AG04450 (cell line): ENCODE measurements around the gene PTGER1. TPM values are rescaled to one million over a fixed set of nuclear protein-coding genes. Genes with fewer than 3 reads are reported as not detected.

ENCODE experiments used
- CTCF ChIA-PET: fragments of 300-600, 350-600 bp; formaldehyde crosslinking; extraction: SDS; loops from one replicate; lab custom pipeline; 2022; ENCODE audit warnings: antibody characterized with exemption, inconsistent platforms; lab: Charles Lee
- POLR2A ChIA-PET: fragments of 350-600 bp; formaldehyde crosslinking; extraction: SDS; loops from one replicate; lab custom pipeline; 2021; ENCODE audit warnings: antibody characterized with exemption, inconsistent platforms; lab: Yijun Ruan, JAX
- DNase-seq: peaks from one replicate; pipeline ENCODE4 v3.0.0-alpha.2; 2011; ENCODE audit warnings: low read depth, low spot score
- H3K27ac ChIP-seq: one replicate; pipeline ENCODE4 v1.5.1; 2012; ENCODE audit warnings: low read depth, low read length, control low read depth
- H3K27me3 ChIP-seq: one replicate; pipeline ENCODE4 v1.6.0; 2012; ENCODE audit warnings: low read length; ENCODE audit not compliant: control insufficient read depth, insufficient read depth
- H3K4me3 ChIP-seq: 2 replicates; pipeline ENCODE4 v1.5.1; 2011; ENCODE audit warnings: mild to moderate bottlenecking, low read depth, low read length, control low read depth
- H3K9me3 ChIP-seq: 2 replicates; pipeline ENCODE4 v1.5.1; 2012; ENCODE audit warnings: low read length; ENCODE audit not compliant: control insufficient read depth, insufficient read depth
- polyA plus RNA-seq: library from polyadenylated mRNA; depleted of rRNA; stranded (reverse); fragments of >200 nt; gene quantifications from 2 replicates; pipeline ENCODE4 v1.2.3, GENCODE V29; 2011
- TF ChIP-seq, protein P1 (sequence below): IDR thresholded peaks from 2 replicates; pipeline ENCODE4 v1.5.1; 2011; ENCODE audit warnings: low read depth, low read length, control low read depth, inconsistent platforms

The PTGER1 gene
- polyA plus RNA-seq, 1 experiment, result 0.72 TPM

DNA sequence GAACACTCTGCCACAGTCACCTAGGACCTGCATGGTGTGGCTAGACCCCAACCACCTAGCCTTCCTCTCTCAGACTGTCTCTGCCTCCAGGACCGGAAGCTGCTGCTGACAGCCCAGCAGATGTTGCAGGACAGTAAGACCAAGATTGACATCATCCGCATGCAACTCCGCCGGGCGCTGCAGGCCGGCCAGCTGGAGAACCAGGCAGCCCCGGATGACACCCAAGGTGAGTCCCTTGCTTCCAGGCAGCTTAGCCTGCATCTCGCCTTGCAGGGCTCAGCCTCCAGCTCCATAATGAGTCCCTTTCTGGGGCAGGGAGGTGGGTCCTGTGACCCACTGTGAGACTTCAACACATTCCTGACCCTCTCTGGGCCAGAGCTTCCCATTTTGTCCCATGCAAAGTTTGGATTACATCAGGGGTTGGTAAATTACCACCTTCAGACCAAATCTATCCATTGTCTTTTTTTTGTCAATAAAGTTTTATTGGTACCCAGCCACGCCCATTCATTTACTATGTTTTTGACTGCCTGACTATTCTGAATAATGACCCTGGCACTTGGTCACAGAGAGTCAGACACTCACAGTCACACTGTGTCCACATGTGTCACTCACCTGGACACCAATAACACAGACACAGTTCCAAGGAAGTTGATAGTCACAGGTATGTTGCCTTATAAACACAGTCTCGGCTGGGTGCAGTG lies 28.7 kb downstream of the PTGER1 start:
- DNase-seq, result no peak
- H3K27ac ChIP-seq, result no peak overlapping the region
- CTCF ChIA-PET, result interaction anchor here (0.9 kb wide), 1 partner anchor 14 kb away, joined by 3 read pairs; no protein-coding TSS in a partner anchor
- POLR2A ChIA-PET, result interaction anchor here (0.6 kb wide), 2 partner anchors 11 to 416 kb away, joined by 3 to 5 read pairs; no protein-coding TSS in a partner anchor
- TF ChIP-seq, protein P1, sequence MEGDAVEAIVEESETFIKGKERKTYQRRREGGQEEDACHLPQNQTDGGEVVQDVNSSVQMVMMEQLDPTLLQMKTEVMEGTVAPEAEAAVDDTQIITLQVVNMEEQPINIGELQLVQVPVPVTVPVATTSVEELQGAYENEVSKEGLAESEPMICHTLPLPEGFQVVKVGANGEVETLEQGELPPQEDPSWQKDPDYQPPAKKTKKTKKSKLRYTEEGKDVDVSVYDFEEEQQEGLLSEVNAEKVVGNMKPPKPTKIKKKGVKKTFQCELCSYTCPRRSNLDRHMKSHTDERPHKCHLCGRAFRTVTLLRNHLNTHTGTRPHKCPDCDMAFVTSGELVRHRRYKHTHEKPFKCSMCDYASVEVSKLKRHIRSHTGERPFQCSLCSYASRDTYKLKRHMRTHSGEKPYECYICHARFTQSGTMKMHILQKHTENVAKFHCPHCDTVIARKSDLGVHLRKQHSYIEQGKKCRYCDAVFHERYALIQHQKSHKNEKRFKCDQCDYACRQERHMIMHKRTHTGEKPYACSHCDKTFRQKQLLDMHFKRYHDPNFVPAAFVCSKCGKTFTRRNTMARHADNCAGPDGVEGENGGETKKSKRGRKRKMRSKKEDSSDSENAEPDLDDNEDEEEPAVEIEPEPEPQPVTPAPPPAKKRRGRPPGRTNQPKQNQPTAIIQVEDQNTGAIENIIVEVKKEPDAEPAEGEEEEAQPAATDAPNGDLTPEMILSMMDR, result no peak
- H3K9me3 ChIP-seq, result peaks cover 10% of the 10 kb centered on the region; the same call in 1 of the 2 replicates
- H3K4me3 ChIP-seq, result no peak overlapping the region
- H3K27me3 ChIP-seq, result no peaks in the 10 kb centered on the region

DNA sequence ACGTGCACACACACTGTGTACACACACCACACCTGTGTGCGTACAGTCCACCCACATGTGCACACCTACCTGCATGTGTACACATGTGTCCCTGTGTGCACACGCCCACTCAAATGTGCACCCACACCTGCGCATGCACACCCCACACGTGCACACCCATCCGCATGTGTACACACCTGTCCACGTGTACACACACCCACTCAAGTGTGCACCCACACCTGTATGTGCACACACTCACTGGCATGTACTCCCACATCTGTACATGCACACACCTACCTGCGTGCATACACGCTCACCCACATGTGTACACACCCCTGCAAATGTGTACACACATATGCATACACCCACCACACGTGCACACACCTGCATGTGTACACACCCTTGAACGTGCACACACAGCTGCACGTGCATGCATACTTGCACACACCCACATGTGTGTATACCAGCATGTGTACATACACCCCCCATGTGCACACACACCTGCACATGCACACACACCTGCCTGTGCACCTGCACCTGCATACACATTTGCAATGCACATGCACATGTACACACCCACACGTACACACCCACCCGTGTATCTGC lies 31.4 kb downstream of the PTGER1 start:
- ChIA-PET CTCF (no interaction called here), POLR2A (no interaction called here)
- H3K27me3 ChIP-seq, result no peaks in the 10 kb centered on the region
- no peak overlapping the region for H3K27ac ChIP-seq
- DNase-seq, result no peak
- TF ChIP-seq, protein P1, result no peak
- H3K4me3 ChIP-seq, result no peak overlapping the region
- no peaks in the 10 kb centered on the region; the same call in 1 of the 2 replicates for H3K9me3 ChIP-seq

DNA sequence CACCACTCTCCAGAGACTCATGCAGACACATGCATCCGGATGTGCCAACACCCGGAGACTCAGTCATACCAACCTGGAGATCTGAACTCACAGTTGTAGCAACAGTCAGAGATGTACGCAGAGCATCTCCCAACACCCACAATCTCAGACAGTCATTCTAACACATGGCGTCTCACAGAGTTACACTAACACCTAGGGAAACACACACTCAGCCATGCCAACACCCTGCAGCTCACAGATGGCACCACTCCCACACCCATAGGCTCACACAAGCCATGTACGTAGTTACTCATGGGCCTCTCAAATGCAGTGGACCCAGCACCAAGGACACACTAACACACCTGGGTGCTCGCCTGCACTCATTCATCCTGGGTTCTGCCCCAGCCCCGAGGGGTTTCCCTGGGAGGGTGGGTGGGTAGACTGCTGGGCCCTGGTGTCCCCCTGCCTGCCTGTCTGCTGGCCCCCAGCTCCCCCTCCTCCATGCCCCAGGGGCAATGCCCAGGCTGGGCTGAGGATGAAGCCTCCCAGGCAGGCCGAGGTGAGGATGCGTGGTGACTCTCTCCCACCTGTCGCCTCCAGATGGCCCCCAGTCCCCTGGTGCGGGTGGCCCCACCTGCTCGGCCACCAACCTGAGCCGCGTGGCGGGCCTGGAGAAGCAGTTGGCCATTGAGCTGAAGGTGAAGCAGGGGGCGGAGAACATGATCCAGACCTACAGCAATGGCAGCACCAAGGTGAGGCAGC lies 32.1 kb downstream of the PTGER1 start:
- Histone ChIP-seq H3K27me3 (no peaks in the 10 kb centered on the region), H3K4me3 (no peak overlapping the region), H3K9me3 (no peaks in the 10 kb centered on the region; the same call in 1 of the 2 replicates), H3K27ac (no peak overlapping the region)
- ChIA-PET POLR2A (no interaction called here), CTCF (no interaction called here)
- TF ChIP-seq, protein P1, result no peak
- no peak for DNase-seq

DNA sequence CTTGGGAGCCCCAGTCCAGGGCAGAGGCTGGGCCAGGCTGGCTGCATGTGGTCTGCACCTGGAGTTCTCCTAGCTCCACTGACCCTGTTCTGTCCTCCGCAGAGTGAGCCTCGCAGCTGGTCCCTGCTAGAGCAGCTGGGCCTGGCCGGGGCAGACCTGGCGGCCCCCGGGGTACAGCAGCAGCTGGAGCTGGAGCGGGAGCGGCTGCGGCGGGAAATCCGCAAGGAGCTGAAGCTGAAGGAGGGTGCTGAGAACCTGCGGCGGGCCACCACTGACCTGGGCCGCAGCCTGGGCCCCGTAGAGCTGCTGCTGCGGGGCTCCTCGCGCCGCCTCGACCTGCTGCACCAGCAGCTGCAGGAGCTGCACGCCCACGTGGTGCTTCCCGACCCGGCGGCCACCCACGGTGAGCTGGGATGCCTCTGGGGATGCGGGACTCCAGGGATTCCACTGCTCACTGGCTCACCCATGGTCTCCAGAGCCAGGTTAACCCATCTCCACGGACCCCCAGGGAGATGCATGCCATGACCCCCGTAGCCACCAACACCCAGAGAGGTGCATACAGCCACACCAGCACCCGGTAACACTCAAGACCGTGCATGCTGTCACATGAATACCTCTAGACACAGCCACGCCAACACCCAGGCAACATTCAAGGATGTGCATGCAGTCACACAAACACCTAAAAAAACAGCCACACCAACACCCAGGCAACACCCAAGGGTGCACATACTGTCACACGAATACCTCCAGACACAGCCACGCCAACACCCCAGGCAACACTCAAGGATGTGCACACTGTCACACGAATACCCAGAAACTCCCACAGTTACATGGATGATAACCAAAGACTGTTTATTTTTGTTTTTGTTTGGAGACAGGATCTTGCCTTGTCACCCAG lies 33.9 kb downstream of the PTGER1 start:
- ChIA-PET POLR2A (no interaction called here), CTCF (no interaction called here)
- DNase-seq, result no peak
- Histone ChIP-seq H3K27me3 (no peaks in the 10 kb centered on the region), H3K9me3 (no peaks in the 10 kb centered on the region; the same call in 1 of the 2 replicates), H3K27ac (no peak overlapping the region), H3K4me3 (no peak overlapping the region)
- TF ChIP-seq, protein P1, result no peak
